Dendritic cell treated with granulocyte-macrophage colony-stimulating factor and Interleukin-4, amounts not matched to agents 40 ng/mL and 50 ng/mL, for 4 days (primary cell): ENCODE data around the gene ITGBL1.

Experiments used
- H3K27ac Mint-ChIP-seq: one replicate; pipeline ENCODE4 v1.8.0; 2022; ENCODE audit warnings: mild to moderate bottlenecking, mixed read lengths
- H3K27me3 Mint-ChIP-seq: one replicate; pipeline ENCODE4 v1.8.0; 2022; ENCODE audit warnings: mild to moderate bottlenecking, mixed read lengths
- H3K36me3 Mint-ChIP-seq: one replicate; pipeline ENCODE4 v1.8.0; 2022; ENCODE audit warnings: low read depth, mixed read lengths
- H3K4me1 Mint-ChIP-seq: one replicate; pipeline ENCODE4 v1.8.0; 2022; ENCODE audit warnings: low read depth, mixed read lengths
- H3K4me3 Mint-ChIP-seq: one replicate; pipeline ENCODE4 v1.8.0; 2022; ENCODE audit warnings: mild to moderate bottlenecking, moderate library complexity, mixed read lengths
- H3K9me3 Mint-ChIP-seq: one replicate; pipeline ENCODE4 v1.8.0; 2022; ENCODE audit warnings: mixed read lengths
- intact Hi-C: fragments of 100-400 bp; cut with micrococcal nuclease; formaldehyde crosslinking; loops from one replicate; pipeline ENCODE4 v1.15.0; 2022

ITGBL1 gene, protein sequence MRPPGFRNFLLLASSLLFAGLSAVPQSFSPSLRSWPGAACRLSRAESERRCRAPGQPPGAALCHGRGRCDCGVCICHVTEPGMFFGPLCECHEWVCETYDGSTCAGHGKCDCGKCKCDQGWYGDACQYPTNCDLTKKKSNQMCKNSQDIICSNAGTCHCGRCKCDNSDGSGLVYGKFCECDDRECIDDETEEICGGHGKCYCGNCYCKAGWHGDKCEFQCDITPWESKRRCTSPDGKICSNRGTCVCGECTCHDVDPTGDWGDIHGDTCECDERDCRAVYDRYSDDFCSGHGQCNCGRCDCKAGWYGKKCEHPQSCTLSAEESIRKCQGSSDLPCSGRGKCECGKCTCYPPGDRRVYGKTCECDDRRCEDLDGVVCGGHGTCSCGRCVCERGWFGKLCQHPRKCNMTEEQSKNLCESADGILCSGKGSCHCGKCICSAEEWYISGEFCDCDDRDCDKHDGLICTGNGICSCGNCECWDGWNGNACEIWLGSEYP

GRCh38 chr13:101452519-101453485 is at the start of gene ITGBL1:
ITGBL1 (plus strand) TSS chr13:101452675; CDS start chr13:101452834, 159 bp downstream.
- Mint-ChIP-seq H3K4me1 (no peaks in the 10 kb centered on the region), H3K27ac (no peak within 1 kb of the TSS), H3K4me3 (no peak within 1 kb of the TSS), H3K9me3 (no peaks in the 10 kb centered on the region), H3K36me3 (no peaks in the 10 kb centered on the region), H3K27me3 (peaks cover 14% of the 10 kb centered on the region)
- intact Hi-C loops = no loop called here

- intact Hi-C loops = no loop called here
- no peak overlapping the region for H3K4me3 Mint-ChIP-seq
- H3K27ac Mint-ChIP-seq = no peak overlapping the region
- H3K27me3 Mint-ChIP-seq = no peaks in the 10 kb centered on the region
- no peaks in the 10 kb centered on the region for H3K4me1 Mint-ChIP-seq
- no peaks in the 10 kb centered on the region for H3K36me3 Mint-ChIP-seq
- no peaks in the 10 kb centered on the region for H3K9me3 Mint-ChIP-seq
These were observed 45.7 kb upstream of the ITGBL1 start for GRCh38 chr13:101406791-101407190.

DNA sequence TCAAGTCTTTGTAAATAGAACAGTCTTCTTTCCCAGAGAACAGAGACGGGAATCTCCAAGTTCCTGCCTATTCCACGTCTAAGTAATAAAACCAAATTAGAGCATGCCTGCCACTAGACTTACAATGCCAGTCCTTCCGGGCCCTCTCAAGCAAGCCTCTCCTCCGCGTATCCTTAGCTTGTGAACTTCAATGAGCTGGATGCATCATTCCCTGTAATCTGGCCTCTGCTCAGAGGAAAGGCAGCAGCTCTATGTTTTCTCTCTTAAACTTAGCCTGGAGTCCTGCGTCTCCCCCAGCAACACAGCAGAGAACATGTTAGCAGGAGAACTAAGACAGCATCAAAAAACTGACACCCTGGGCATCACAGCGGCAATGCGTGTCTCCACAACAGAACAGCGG is 44.3 kb upstream of the ITGBL1 start:
- intact Hi-C loops = no loop called here
- Mint-ChIP-seq H3K27me3 (no peaks in the 10 kb centered on the region), H3K4me1 (no peaks in the 10 kb centered on the region)

DNA sequence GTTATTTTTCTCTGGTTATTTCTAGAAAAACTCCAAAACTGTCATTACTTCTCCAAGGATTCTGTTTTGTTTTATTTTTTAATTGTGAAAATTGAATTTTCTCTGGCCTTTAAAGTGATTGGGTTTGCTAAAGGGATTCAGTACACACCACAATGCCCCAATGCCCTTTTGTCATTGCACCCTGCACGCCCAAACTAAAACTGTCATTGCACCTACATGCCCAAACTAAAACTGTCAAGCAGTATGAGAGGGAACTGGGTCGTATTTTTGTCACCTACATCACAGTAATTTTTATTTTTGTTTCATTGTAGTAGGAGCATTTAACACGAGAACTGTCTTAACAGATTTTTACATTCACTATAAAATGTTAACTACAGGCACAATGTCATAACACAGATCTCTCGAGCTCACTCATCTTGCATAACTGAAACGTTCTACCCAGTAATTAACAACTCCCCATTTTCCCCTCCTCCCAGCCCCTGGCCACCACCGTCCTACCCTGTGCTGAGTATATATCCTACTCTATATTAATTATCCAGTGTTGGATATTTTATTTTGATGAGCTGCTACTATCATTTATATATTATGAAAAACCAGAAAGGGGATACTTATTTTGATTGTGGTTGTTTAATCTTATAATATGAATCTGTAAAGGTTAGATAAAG is 43.4 kb upstream of the ITGBL1 start:
- H3K9me3 Mint-ChIP-seq = no peaks in the 10 kb centered on the region
- no peak overlapping the region for H3K4me3 Mint-ChIP-seq
- H3K4me1 Mint-ChIP-seq = no peaks in the 10 kb centered on the region
- peaks cover 2% of the 10 kb centered on the region for H3K27me3 Mint-ChIP-seq
- no peak overlapping the region for H3K27ac Mint-ChIP-seq
- H3K36me3 Mint-ChIP-seq = no peaks in the 10 kb centered on the region
- intact Hi-C loops = no loop called here

More for the DNA sequence above, 44.3 kb upstream of the ITGBL1 start:
- Mint-ChIP-seq H3K4me3 (no peak overlapping the region), H3K27ac (no peak overlapping the region), H3K36me3 (no peaks in the 10 kb centered on the region), H3K9me3 (no peaks in the 10 kb centered on the region)

GRCh38 chr13:101412076-101412475 is 40.4 kb upstream of the ITGBL1 start:
- intact Hi-C loops = no loop called here
- no peaks in the 10 kb centered on the region for H3K36me3 Mint-ChIP-seq
- no peak overlapping the region for H3K27ac Mint-ChIP-seq
- no peaks in the 10 kb centered on the region for H3K4me1 Mint-ChIP-seq
- H3K4me3 Mint-ChIP-seq = no peak overlapping the region
- peaks cover 23% of the 10 kb centered on the region for H3K27me3 Mint-ChIP-seq
- no peaks in the 10 kb centered on the region for H3K9me3 Mint-ChIP-seq

DNA sequence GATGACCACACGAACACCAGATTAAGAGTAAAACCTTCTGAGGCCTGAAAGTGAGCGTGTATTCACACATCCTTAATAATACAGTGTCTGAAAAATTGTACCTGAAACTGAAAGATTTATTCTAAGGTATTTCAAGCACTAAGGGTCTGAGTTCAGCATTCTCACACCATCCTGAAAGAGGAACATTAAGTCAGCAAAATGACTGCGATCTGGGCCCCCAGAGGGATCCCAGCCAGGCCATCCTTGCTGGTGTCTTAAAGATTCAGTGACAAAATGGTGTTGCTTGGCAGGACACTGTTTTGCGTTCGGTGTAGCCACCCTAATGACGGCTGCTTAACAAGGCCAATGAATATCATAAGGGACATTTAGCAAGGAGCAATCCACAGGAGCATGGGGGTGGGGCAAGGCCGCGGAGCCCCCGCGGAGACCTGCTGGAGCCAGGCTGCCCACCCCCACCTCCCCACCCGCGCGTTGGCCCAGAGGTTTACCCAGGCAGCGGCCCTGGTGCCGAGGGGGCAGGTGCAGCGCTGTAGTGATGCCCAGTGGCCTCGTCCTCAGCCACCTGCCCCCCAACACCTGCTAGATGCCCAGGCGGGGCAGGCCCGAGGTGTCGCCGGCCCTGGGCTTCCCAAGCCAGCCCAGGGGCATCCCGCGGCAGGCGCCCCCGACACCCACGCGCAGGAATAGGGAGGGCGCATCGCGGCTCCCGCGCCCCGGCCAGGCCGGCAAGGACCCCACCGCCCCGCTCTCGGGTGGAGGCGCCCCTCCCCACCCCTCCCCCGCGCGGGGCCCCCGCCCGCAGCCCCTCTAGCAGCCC is 36.9 kb upstream of the ITGBL1 start:
- H3K27me3 Mint-ChIP-seq = peaks cover 32% of the 10 kb centered on the region
- no peak overlapping the region for H3K4me3 Mint-ChIP-seq
- H3K9me3 Mint-ChIP-seq = no peaks in the 10 kb centered on the region
- no peak overlapping the region for H3K27ac Mint-ChIP-seq
- intact Hi-C loops = no loop called here
- H3K36me3 Mint-ChIP-seq = no peaks in the 10 kb centered on the region
- H3K4me1 Mint-ChIP-seq = no peaks in the 10 kb centered on the region

- intact Hi-C loops = no loop called here
- no peak within 1 kb of the TSS for H3K4me3 Mint-ChIP-seq
- no peaks in the 10 kb centered on the region for H3K4me1 Mint-ChIP-seq
- no peak within 1 kb of the TSS for H3K27ac Mint-ChIP-seq
- no peaks in the 10 kb centered on the region for H3K9me3 Mint-ChIP-seq
- H3K36me3 Mint-ChIP-seq = no peaks in the 10 kb centered on the region
- H3K27me3 Mint-ChIP-seq = peaks cover 32% of the 10 kb centered on the region
These were observed 36.1 kb upstream of the ITGBL1 start, which contains the start of gene NALCN for GRCh38 chr13:101416181-101417042. NALCN (minus strand) TSS chr13:101416508; CDS start chr13:101399126, 17,382 bp downstream.

DNA sequence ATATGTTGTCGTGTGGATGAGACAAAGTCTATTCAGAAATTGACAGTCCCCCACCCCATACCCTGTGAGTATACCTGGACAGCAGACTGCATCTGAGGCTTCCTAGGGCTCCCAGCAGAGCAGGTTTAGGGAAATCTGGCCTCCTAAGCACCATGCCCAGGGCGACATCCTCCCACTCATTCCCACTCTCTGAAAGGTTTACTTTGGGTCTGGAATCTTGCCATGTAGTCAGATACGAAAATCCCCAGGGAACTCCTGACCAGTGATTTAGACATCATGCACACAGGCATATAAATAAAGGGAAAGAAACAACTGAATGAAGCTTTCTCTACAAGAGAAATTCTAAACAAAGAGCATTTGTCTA is 35.5 kb upstream of the ITGBL1 start:
- peaks cover 32% of the 10 kb centered on the region for H3K27me3 Mint-ChIP-seq
- no peak overlapping the region for H3K27ac Mint-ChIP-seq
- intact Hi-C loops = no loop called here
- no peaks in the 10 kb centered on the region for H3K36me3 Mint-ChIP-seq
- H3K9me3 Mint-ChIP-seq = no peaks in the 10 kb centered on the region
- no peaks in the 10 kb centered on the region for H3K4me1 Mint-ChIP-seq
- no peak overlapping the region for H3K4me3 Mint-ChIP-seq

DNA sequence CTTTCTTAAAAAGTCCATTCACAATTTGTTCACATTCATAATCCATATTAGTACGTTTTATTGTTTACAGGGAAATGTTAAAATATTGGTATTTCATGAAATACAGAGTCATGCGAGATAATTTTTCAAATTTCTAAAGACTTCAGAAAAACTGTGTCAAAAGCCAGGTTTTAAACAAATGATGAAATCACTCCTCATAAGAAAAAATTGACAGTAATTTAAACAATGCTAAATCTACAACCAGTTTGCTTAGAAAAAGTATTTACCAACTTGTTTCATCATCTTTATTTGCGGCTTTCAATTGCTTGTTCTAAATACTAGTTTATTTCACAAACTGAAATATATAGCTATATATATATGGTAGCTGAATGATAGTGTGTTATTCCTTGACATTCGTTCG is 35.0 kb upstream of the ITGBL1 start:
- intact Hi-C loops = no loop called here
- Mint-ChIP-seq H3K9me3 (no peaks in the 10 kb centered on the region), H3K27ac (no peak overlapping the region), H3K4me3 (no peak overlapping the region), H3K36me3 (no peaks in the 10 kb centered on the region), H3K4me1 (no peaks in the 10 kb centered on the region), H3K27me3 (peaks cover 32% of the 10 kb centered on the region)

DNA sequence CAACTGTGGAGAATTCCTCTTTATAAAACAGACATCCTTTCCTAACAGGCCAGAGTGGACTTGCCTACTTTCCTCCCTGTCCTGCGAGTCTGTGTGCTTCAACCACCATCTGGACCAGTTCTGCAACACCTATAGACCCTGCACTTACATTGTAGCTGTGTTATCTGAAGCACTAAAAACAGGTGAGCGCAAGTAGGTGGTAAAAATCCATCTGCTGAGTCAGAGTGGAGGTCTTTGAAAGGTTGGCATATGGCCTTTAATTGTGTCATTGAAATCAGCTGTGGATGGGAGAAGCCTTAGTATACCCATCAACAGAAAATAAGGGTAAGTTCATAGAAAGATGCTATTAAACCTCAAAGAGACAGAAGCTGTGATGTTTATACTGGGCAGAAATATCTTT is 28.6 kb upstream of the ITGBL1 start:
- no peak overlapping the region for H3K27ac Mint-ChIP-seq
- no peaks in the 10 kb centered on the region for H3K9me3 Mint-ChIP-seq
- H3K27me3 Mint-ChIP-seq = peaks cover under 1% of the 10 kb centered on the region
- H3K4me1 Mint-ChIP-seq = no peaks in the 10 kb centered on the region
- H3K4me3 Mint-ChIP-seq = no peak overlapping the region
- intact Hi-C loops = no loop called here
- H3K36me3 Mint-ChIP-seq = no peaks in the 10 kb centered on the region

DNA sequence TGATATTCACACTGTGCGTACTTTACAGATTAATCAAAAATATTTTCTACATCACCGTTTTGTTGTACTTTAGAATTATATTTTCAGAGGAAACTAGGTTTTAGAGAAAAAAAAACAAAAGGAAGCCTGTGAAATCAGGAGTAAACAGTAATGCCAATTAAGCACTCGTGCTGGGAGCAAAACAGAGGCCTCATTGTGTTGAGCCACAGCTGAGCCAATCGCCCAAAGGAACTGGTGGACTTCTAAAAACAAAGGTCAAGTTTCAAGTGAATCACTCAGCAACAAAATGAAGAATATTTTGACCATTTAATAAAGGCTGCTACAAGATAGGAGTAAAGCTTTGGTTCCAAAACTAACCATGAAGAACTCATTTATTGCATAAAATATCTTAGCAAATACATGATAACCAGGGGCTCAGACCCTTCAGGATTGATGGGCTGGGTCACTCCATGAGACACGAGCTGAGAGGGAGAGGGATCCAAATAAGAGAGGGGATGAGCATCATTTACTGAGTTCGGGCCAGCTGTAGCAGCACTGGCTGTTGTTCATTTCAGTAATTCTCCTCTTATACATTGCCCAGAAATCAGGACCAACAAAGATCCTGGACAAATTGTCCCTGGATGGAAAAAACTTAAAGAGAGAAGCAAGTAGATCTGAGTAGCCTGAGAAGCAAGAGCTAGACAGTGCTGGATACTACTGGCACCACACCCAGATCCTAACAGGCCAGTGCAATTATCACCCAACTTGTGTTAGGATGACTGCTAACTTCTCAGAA is 27.9 kb upstream of the ITGBL1 start:
- Mint-ChIP-seq H3K9me3 (no peaks in the 10 kb centered on the region), H3K4me3 (no peak overlapping the region), H3K4me1 (no peaks in the 10 kb centered on the region), H3K27ac (no peak overlapping the region), H3K36me3 (no peaks in the 10 kb centered on the region), H3K27me3 (no peaks in the 10 kb centered on the region)
- intact Hi-C loops = no loop called here

DNA sequence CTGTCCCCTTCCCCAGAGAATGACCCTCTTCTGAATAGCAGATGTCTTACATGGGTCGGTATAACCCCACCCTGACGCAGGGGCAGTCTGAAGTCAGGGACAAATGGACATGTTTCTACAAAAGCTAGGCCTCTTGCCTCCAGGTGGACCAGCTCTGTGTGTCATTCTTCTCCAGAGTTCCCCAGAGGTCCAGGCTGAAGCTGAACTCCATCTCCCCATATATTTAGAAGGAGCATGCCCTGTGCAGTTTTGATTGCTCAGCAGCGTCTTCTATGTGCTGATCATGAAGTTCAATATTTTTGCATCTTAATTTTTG is 27.4 kb upstream of the ITGBL1 start:
- Mint-ChIP-seq H3K4me1 (no peaks in the 10 kb centered on the region), H3K36me3 (no peaks in the 10 kb centered on the region), H3K27me3 (no peaks in the 10 kb centered on the region), H3K27ac (no peak overlapping the region), H3K4me3 (no peak overlapping the region), H3K9me3 (no peaks in the 10 kb centered on the region)
- intact Hi-C loops = no loop called here
